GM19035 (cell line): ENCODE results near the gene PEX1.
A peak's percentile ranks its signal among the peaks of the same experiment; 100 is the strongest.
"Not testable (repeated sequence)": the region's sequence is repeated elsewhere in the genome, so short reads cannot be mapped to it uniquely, and the experiment has no call there.

Source experiments
- ATAC-seq: cut with Tn5 transposase; IDR thresholded peaks from one replicate; pipeline ENCODE4 v1.9.1; 2021; ENCODE audit not compliant: unreplicated experiment

Gene PEX1

GRCh38 chr7:92461027-92462003, 67.0 kb downstream of the PEX1 start:
- ATAC-seq, result peak; percentile 69

- ATAC-seq, result no peak
These were observed 67.8 kb downstream of the PEX1 start for GRCh38 chr7:92460510-92460909.

- ATAC-seq, result no peak
These were observed 68.2 kb downstream of the PEX1 start for GRCh38 chr7:92460109-92460508.

GRCh38 chr7:92456236-92456635, 72.1 kb downstream of the PEX1 start:
- ATAC-seq, result no peak

GRCh38 chr7:92451645-92452044, 76.7 kb downstream of the PEX1 start:
- no peak for ATAC-seq

GRCh38 chr7:92448205-92448747, 80.0 kb downstream of the PEX1 start:
- peak; percentile 45 for ATAC-seq

GRCh38 chr7:92447345-92448204, 80.7 kb downstream of the PEX1 start, which contains the start of gene GATAD1:
Gene GATAD1, plus strand, starts transcription at chr7:92447482. Its CDS starts 248 bp downstream, at chr7:92447730.
- ATAC-seq, result peak; percentile 86

GRCh38 chr7:92446869-92447344, 81.4 kb downstream of the PEX1 start:
- no peak for ATAC-seq

- not testable (repeated sequence) for ATAC-seq
These were observed 85.6 kb downstream of the PEX1 start for GRCh38 chr7:92442720-92443119.

- ATAC-seq, result no peak
These were observed 90.3 kb downstream of the PEX1 start for GRCh38 chr7:92437956-92438491.
